Umbilical cord (tissue), 2 donors: ENCODE data around the gene GP1BB. TPM values are rescaled to one million over a fixed set of nuclear protein-coding genes. Genes with fewer than 3 reads are reported as not detected.
"Not testable (repeated sequence)": the region's sequence is repeated elsewhere in the genome, so short reads cannot be mapped to it uniquely, and the experiment has no call there.

Source experiments
- DNase-seq: peaks from one replicate; pipeline ENCODE4 v3.0.0-alpha.2; 2015; ENCODE audit warnings: low spot score
- total RNA-seq: library from RNA; depleted of rRNA; stranded (reverse); fragments of >200 nt; gene quantifications from one replicate; pipeline ENCODE4 v1.2.3, GENCODE V29; 2014; ENCODE audit warnings: low replicate concordance; ENCODE audit not compliant: insufficient read depth

Gene GP1BB
- total RNA-seq, 1 donor from 2014 or later: 3.4 TPM

DNA sequence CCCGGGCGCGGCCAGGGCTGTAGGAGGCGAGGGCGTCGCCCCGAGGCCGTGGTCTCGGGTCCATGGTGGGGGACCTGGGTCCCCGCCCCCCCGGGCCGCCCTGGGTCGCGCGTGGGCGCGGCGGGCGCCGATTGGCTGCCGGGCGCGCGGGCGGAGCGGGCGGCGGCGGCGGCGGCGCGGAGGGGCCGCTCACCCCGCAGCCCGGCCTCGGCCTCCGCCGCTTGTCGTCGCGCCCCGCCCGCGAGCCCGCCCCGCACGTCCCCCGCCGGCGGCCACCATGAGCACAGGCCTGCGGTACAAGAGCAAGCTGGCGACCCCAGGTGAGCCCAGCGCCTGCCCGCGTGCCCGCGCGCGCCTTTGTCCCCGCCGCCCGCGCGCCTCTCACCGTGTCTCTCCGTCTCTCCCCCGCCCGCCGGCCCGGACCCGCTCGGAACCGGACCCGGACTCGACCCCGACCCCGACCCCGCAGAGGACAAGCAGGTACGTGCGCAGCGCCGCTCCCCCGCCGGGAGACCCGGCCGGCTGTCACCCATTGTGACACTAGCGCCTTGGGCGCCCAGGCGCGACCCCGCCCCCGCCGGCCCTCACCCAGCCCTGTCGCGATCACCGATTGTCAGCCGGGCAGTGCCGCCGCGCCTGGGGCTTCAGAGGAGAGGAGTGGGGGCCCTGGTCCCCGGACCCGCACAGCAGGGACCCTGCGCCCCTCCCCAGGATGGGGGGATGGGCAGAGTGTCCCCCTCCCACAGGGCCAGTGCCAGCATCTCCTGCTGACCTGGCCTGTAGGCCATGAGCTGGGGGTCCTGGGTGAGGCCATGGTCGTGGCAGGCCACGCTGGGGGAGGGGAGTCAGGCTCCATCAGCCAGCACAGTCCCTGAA lies 8.8 kb upstream of the GP1BB start, which contains the start of gene SEPTIN5:
Gene SEPTIN5, plus strand, starts transcription at position 192 of the 876 bp plus-strand sequence. Its CDS starts 86 bp downstream, at position 278.
- DNase-seq: no peak

DNA sequence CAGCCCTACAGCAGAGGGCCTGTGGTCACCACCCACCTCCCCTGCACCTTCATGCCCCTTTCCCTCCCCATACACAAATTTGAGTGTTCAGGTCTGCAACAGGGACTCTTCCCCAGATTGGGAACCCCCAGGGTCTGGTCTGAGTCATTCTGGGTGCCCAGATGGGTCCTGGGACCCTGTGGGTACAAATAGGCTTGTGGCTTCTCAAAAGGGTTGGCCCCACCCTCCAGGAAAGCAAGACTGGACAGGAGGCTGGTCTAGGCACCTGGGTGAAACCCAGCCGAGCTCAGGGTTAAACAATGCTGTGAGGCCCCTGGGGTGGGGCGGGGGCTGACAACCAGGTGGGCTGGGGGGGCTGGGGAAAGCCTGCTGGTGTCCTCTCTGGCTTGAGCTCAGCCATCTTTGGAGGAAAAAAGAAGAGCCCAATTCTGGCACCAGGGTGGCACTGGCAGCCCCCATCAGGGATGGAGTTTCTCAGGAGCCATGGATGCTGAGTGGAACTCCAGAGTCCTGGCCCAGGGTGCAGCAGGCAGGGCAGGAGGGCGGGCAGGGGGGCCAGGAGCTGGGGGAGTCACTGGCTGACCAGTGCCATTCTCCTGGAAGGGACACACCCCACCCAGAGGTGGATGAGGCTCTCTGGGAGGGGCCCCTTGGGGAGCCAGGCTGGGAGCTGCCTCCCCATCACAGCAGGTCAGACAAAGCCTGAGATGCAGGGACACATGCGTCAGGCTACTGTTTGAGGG lies 8.0 kb upstream of the GP1BB start:
- DNase-seq: no peak

DNA sequence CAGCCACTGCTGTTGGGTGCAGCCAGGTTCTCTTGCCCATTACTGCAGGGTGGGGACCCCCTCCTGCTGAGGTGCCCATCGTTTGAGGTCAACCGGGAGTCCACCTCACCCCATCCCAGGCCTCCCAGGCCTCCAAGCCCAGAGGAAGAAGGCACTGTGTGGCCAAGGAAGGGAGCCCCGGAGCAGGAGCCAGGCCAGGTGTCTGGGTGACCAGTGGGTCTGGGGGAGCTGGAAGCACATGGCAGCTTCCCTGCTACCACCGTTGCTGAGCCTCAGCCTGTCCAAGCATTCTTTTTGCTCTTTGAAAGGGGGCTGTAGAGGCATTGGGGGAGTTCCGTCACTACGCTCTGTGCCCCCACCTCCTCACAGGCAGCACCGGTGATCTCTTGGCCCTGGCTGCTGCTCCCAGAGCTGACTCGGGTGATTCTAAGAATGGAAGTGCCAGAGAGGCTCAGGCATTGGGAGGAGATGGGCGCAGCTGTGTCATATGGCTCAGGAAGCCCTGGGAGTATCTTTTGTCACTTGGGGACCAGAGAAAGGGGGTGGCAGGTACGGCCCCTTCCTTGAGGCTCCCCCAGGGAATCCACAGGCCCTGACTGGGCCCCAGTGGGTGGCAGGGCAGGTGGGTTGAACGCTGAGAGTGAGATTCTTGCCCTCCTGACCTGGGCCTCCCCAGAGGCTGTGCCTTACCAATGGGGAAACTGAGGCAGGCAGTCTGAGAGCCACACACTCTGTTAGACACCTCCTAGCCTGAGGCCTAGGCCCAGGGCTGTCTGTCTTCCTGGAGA lies 7.1 kb upstream of the GP1BB start:
- DNase-seq: no peak

DNA sequence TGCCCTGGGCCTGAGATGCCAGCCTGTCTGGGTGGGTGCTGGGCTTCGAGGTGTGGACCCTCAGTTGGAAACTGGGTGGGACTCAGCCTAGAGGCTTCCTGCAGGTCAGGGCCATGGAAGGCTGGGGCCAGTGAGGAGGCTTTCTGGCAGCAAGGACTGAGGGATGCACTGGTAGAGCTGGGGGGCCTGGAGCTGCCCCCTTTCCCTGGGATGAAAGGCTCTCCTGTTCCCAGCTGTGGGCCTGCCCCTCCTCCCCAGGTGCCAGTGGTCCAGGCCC lies 6.6 kb upstream of the GP1BB start:
- no peak for DNase-seq

DNA sequence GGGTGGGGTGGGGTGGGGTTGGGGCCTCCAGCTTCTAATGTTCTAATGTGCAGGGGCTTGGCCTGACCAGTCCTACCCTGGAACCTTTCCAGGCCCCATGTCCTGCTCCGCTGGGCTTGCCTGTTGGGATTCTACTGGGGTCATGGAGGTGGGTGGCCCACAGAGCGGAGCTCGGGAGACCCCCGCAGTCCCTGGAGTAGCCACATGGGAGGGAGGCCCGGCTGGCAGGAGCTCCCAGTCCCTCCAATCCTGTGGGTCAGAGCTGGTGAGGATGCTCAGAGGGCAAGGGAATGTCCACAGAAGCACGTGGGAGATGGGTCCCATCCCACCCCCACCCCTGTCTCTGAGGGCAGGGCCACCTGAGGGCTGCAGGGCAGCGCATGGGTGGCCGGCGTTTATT lies 6.2 kb upstream of the GP1BB start:
- no peak for DNase-seq

DNA sequence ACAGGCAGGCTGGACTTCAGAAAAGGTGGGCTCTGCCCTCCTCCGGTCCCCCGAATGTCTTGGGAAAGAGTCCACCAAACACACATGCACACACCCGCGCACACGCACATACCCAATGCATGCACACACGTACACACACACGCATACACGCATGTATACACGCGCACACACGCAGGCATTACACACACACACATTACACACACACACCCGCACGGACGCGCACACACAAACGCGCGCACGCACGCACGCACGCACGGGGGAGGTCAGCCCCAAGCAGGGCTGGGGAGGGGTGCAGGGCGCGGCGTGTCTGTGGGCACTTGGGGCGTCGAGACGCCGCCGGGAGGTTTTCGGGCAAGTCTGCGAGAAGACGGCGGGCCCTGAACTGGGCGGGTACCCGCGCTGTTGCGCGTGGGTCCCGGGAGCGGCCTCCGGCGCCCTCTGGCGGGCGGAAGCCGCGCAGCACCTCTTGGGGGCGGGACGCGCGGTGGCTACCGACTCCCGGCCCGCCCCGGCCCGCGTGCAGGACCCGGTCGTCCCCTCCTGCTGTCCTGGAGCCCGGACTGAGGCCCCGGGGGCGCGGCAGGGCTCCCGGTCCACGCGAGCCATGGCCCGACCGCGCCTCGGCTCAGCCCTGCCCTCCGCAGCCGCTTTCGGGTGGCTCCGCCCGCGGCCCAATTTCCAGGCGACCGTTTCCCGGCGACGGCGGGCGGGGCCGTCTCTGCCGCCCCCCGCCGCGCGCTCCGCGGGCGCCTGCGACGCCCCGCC lies 5.5 kb upstream of the GP1BB start:
- peak; percentile 68 for DNase-seq

DNA sequence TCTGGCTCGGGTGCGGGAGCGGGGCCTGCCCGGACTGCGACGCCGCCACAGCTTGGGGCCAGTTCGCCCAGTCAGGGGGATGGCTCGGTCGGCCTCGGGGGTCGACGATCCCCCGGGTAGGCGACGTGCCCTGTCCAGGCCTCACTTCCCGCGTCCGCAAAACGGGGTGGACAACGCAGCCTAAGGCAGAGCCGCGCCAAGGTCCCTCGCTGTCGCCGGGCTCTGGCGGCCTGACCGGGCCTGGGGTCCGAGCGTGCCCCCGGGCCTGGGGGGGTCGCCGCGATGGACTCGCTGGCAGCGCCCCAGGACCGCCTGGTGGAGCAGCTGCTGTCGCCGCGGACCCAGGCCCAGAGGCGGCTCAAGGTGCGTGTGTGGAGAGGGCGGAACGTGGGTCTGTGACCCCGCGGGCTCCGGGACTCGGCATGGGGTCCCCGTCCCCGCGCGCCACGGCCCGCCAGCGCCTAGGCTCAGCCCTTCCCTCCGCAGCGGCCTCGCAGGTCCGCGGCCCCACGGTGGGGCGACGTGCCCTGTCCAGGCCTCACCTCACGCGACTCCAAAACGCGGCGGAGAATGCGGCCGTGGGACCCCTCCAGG lies 4.8 kb upstream of the GP1BB start:
- no peak for DNase-seq

DNA sequence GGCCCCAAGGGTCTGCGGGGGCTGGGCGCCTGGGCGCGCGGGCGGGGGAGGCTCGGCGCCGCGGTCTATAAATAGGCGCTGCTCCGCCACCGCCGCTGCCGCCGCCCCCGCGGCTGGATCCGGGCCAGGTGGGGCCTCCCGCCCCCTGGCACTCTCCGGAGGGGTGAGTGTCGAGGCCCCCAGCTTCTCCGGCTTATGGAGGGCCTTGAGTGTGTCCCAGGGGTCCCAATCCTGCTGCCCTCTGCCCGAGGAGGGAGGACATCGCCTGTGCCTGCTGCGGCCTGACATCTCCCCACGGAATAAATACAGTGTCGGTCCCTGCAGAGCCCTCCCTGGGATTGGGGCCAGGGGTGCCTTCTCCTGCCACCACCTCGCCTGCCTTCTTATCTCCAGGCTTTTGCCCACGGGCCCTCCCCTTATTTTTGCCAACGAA lies 4.3 kb upstream of the GP1BB start:
- no peak for DNase-seq

DNA sequence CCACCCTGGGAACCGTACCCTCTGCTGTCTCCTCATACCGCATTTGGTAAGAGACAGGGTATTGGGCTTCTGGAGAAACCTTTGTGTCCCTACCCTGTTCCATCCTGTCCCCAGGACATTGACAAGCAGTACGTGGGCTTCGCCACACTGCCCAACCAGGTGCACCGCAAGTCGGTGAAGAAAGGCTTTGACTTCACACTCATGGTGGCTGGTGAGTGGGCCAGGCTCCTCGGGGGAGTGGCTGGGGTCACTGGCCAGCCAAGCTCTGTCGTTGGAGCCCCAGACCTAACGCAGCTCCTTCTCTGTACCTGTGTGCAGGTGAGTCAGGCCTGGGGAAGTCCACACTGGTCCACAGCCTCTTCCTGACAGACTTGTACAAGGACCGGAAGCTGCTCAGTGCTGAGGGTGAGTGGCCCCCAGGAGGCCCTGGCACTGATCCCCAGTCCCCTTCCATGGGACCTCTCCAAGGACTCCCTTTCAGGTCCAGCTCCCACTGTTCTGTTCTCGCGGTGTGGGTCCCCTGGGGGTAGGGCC lies 3.8 kb upstream of the GP1BB start:
- DNase-seq: no peak

DNA sequence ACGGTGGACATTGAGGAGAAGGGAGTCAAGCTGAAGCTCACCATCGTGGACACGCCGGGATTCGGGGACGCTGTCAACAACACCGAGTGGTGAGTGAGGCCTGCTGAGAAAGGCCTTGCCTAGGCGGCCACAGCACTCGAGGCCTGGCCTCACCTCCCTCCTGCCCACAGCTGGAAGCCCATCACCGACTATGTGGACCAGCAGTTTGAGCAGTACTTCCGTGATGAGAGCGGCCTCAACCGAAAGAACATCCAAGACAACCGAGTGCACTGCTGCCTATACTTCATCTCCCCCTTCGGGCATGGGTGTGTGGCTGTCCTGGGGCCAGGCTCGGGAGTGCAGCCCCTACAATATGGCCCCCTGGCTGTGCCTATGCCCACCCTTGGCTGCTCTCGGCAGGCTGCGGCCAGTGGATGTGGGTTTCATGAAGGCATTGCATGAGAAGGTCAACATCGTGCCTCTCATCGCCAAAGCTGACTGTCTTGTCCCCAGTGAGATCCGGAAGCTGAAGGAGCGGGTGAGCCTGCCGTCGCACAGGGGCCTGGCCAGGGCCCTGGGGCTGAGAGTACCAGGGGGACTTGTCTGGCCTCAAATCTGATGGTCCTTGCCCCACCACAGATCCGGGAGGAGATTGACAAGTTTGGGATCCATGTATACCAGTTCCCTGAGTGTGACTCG lies 3.0 kb upstream of the GP1BB start:
- no peak for DNase-seq

DNA sequence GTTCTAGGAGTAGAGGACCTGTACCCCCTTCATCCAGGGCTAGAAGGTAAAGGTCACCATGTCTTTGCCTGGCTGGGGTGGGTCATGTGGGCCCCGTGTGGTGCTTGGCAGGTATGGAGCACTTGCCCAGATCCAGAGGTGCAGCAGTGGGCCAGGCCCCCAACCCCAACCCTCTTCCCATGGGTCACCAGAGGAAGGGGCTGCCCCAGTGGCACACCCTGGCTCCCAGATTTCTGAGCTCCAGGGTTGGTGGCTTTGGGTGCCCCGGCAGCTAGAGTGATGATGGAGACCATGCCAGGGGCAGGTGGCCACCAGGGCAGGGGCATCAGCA lies 2.4 kb upstream of the GP1BB start:
- DNase-seq: no peak

DNA sequence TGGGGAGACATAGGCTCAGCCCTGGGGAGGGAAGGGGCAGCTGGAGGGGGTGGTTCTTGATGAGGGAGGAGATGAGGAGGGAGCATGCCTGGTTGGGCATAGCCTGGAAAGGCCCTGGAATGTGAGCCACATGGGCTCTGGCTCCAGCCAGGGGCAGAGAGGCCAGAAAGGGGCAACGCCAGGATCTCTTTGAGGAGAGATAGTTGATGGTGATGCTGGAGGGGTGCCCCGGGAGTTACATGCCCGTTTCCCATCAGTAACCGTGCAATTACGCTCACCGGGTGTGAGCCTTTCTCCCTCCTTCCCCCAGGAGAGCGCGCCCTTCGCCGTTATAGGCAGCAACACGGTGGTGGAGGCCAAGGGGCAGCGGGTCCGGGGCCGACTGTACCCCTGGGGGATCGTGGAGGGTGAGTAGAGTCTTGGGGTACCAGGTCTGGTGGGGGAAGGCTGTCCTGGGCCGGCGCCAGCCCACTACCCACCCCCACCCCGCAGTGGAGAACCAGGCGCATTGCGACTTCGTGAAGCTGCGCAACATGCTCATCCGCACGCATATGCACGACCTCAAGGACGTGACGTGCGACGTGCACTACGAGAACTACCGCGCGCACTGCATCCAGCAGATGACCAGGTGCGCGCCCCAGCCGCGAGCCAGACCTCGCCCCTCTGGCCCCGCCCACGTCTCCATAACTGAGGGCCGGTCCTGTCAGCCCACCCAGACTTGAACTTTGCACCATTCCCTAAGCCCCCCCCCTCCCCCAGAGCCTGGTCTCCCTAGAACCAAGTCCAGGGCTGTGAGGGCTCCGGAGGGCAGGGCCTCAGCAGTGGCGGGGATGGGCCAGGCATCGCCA lies 1.8 kb upstream of the GP1BB start:
- no peak for DNase-seq

DNA sequence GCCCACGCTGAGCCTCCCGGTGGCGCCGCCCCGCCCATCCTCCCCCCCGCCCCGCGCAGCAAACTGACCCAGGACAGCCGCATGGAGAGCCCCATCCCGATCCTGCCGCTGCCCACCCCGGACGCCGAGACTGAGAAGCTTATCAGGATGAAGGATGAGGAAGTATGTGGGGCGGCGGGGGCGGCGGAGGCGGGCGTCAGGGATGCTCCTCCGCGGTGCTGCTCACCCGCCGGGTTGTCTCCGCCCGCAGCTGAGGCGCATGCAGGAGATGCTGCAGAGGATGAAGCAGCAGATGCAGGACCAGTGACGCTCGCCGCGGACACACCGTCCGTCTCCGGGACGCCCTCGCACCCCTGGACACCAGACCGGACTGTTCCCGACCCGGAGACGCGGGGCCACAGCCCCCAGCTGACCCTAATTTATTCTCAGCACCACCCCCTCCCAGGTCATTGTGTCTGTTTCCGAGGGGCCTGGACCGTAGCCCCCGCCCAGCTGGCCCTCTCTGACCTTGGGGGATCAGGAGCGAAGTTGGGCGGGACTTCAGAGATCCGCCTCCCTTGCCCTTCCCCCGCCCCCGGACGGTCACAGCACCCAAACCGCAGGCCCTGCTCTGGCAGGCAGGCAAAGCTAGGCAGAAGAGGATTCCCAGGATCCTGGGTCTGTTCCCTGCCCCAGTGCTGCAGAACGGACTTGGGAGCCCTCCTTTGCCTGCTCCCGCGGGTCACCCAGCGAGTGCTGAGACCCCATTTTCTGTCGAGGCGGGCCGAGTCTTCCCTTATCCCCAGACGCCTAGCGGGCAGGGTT lies 959 bp upstream of the GP1BB start:
- no peak for DNase-seq

DNA sequence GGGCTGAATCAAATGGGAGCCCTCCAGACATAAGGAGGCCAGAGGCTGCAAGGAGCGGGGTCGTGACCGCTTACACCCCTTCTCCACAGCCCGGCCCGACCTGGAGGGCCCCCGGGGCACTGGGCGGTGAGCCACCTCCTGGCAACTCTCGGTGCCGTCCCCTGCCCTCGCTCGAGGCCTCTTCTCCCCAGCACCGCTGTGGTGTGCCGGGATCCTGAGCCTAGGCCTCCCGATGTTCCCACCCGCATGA lies 432 bp upstream of the GP1BB start:
- DNase-seq: no peak

DNA sequence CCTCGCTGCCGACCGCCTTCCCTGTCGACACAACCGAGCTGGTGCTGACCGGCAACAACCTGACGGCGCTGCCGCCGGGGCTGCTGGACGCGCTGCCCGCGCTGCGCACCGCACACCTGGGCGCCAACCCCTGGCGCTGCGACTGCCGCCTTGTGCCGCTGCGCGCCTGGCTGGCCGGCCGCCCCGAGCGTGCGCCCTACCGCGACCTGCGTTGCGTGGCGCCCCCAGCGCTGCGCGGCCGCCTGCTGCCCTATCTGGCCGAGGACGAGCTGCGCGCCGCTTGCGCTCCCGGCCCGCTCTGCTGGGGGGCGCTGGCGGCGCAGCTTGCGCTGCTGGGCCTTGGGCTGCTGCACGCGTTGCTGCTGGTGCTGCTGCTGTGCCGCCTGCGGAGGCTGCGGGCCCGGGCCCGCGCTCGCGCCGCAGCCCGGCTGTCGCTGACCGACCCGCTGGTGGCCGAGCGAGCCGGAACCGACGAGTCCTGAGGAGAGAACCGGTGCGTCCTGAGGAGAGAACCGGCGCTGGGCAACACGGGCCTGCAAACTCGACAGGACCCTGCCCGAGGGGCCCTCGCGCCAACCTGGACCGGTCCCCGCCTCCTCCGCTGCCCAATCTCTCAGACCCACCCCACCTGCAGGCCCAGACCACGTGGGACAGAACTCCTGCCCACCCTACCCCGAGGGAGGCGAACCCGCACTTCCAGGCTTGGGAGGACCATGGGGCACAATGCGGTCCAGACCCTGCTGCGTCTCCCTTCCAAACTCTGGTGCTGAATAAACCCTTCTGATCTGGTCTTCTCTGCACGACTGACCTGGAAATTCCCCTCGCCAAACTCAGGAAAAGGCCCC lies 866 bp downstream of the GP1BB start:
- DNase-seq: no peak

DNA sequence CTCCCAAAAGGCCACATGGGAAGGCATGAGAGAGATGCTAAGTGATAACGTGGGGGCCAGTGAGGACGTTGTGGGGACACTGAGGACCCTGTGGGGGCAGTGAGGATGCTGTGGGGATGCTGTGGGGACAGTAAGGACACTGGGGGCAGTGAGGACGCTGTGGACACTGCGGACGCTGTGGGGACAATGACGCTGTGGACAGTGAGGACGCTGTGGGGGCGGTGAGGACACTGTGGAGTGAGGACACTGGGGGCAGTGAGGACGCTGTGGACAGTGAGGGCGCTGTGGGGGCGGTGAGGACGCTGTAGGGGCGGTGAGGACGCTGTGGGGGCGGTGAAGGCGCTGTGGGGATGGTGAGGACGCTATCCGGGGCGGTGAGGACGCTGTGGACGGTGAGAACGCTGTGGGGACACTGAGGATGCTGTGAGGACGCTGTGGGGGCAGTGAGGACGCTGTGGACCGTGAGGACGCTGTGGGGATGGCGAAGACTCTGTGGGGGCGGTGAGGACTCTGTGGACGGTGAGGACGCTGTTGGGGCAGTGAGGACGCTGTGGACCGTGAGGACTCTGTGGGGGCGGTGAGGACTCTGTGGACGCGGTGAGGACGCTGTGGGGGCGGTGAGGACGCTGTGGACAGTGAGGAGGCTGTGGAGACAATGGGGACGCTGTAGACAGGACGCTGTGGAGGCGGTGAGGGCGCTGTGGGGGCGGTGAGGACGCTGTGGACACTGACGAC lies 1.8 kb downstream of the GP1BB start:
- DNase-seq: no peak

DNA sequence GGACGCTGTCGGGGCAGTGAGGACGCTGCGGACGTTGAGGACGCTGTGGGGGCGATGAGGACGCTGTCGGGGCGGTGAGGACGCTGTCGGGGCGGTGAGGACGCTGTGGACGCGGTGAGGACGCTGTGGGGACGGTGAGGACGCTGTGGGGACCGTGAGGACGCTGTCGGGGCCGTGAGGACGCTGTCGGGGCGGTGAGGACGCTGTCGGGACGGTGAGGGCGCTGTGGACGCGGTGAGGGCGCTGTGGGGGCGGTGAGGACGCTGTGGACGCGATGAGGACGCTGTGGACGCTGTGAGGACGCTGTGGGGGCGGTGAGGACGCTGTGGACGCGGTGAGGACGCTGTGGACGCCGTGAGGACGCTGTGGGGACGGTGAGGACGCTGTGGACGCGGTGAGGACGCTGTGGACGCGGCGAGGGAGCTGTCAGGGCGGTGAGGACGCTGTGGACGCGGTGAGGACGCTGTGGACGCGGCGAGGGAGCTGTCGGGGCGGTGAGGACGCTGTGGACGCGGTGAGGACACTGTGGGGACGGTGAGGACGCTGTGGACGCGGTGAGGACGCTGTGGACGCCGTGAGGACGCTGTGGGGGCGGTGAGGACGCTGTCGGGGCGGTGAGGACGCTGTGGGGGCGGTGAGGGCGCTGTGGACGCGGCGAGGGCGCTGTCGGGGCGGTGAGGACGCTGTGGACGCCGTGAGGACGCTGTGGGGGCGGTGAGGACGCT lies 2.9 kb downstream of the GP1BB start:
- not testable (repeated sequence) for DNase-seq
